Liver (tissue), 9 donors: ENCODE data around the gene MPND. TPM values are rescaled to one million over a fixed set of nuclear protein-coding genes. Genes with fewer than 3 reads are reported as not detected.
A peak's percentile ranks its signal among the peaks of the same experiment; 100 is the strongest.

Experiments used
- DNase-seq: peaks from one replicate; pipeline ENCODE4 v3.0.0-alpha.2; 2017; ENCODE audit warnings: low spot score
- H3K27ac ChIP-seq, 2 donors: one replicate each; pipeline ENCODE4 v1.7.0; 2013; ENCODE audit warnings: inconsistent platforms in 2 of 2, low read length in 2 of 2, control low read depth in 1 of 2, low read depth in 1 of 2, mild to moderate bottlenecking in 1 of 2
- H3K27me3 ChIP-seq, 4 donors: one replicate each; pipeline versions ENCODE4 v1.6.1 to v1.7.0; 2013; ENCODE audit warnings: low read length in 3 of 4, inconsistent platforms in 1 of 4, mild to moderate bottlenecking in 1 of 4, moderate library complexity in 1 of 4; ENCODE audit not compliant: control insufficient read depth in 4 of 4, insufficient read depth in 4 of 4
- H3K36me3 ChIP-seq, 4 donors: one replicate each; pipeline versions ENCODE4 v1.6.1 to v1.7.0; 2013; ENCODE audit warnings: low read length in 3 of 4, mild to moderate bottlenecking in 3 of 4, low read depth in 1 of 4, moderate library complexity in 1 of 4; ENCODE audit not compliant: control insufficient read depth in 4 of 4, insufficient read depth in 3 of 4
- H3K4me1 ChIP-seq, 4 donors: one replicate each; pipeline versions ENCODE4 v1.6.1 to v1.7.0; 2013; ENCODE audit warnings: low read length in 3 of 4, mild to moderate bottlenecking in 3 of 4, moderate library complexity in 1 of 4; ENCODE audit not compliant: control insufficient read depth in 4 of 4, insufficient read depth in 4 of 4
- H3K4me3 ChIP-seq, 3 donors: one replicate each; pipeline versions ENCODE4 v1.6.1 to v1.7.0; 2013; ENCODE audit warnings: low read length in 3 of 3, control low read depth in 1 of 3, low read depth in 1 of 3, mild to moderate bottlenecking in 1 of 3
- H3K9ac ChIP-seq, 2 donors: one replicate each; pipeline ENCODE4 v1.7.0; 2013; ENCODE audit warnings: low read length in 2 of 2, mild to moderate bottlenecking in 2 of 2, moderate library complexity in 2 of 2, control low read depth in 1 of 2, low read depth in 1 of 2
- H3K9me3 ChIP-seq, 4 donors: one replicate each; pipeline versions ENCODE4 v1.6.1 to v1.7.0; 2013; ENCODE audit warnings: low read length in 3 of 4; ENCODE audit not compliant: control insufficient read depth in 4 of 4
- ATF3 ChIP-seq: IDR thresholded peaks from 2 replicates; pipeline ENCODE4 v1.6.1; 2016; ENCODE audit warnings: antibody characterized with exemption
- EGR1 ChIP-seq, 2 donors: IDR thresholded peaks; 2 replicates each; pipeline ENCODE4 v1.6.1; 2016 to 2018; ENCODE audit warnings: antibody characterized with exemption in 2 of 2, low read depth in 2 of 2
- FOXA1 ChIP-seq: IDR thresholded peaks from 2 replicates; pipeline ENCODE4 v1.6.1; 2016; ENCODE audit warnings: antibody characterized with exemption
- FOXA2 ChIP-seq: IDR thresholded peaks from 2 replicates; pipeline ENCODE4 v1.6.1; 2016; ENCODE audit warnings: antibody characterized with exemption
- GABPA ChIP-seq, 2 donors: IDR thresholded peaks in 1 of 2; conservative IDR thresholded peaks in 1 of 2; 2 replicates each; pipeline ENCODE4 v1.6.1; 2016; ENCODE audit warnings: antibody characterized with exemption in 2 of 2, mild to moderate bottlenecking in 1 of 2, moderate library complexity in 1 of 2
- HNF4A ChIP-seq, 2 donors: conservative IDR thresholded peaks; 2 replicates each; pipeline ENCODE4 v1.6.1; 2016; ENCODE audit warnings: antibody characterized with exemption in 2 of 2, mild to moderate bottlenecking in 2 of 2
- HNF4G ChIP-seq: IDR thresholded peaks from 2 replicates; pipeline ENCODE4 v1.6.1; 2016; ENCODE audit warnings: antibody characterized with exemption
- JUND ChIP-seq, 2 donors: IDR thresholded peaks; 2 replicates each; pipeline ENCODE4 v1.6.1; 2016; ENCODE audit warnings: antibody characterized with exemption in 2 of 2
- NR2F2 ChIP-seq: IDR thresholded peaks from 2 replicates; pipeline ENCODE4 v1.6.1; 2016; ENCODE audit warnings: antibody characterized with exemption
- RAD21 ChIP-seq, 2 donors: IDR thresholded peaks; 2 replicates each; pipeline ENCODE4 v1.6.1; 2016; ENCODE audit warnings: antibody characterized with exemption in 2 of 2, mild to moderate bottlenecking in 2 of 2
- RXRA ChIP-seq, 2 donors: IDR thresholded peaks; 2 replicates each; pipeline ENCODE4 v1.6.1; 2017 to 2018; ENCODE audit warnings: antibody characterized with exemption in 2 of 2, mild to moderate bottlenecking in 1 of 2
- SP1 ChIP-seq: IDR thresholded peaks from 2 replicates; pipeline ENCODE4 v1.6.1; 2018; ENCODE audit warnings: antibody characterized with exemption, mild to moderate bottlenecking
- TAF1 ChIP-seq: conservative IDR thresholded peaks from 2 replicates; pipeline ENCODE4 v1.6.1; 2016; ENCODE audit warnings: antibody characterized with exemption, mild to moderate bottlenecking
- YY1 ChIP-seq: IDR thresholded peaks from 2 replicates; pipeline ENCODE4 v1.6.1; 2016; ENCODE audit warnings: antibody characterized with exemption, mild to moderate bottlenecking
- WGBS: extraction: QIAGEN DNeasy Blood & Tissue Kit; methylation state at CpG from one replicate; pipeline ENCODE4 v1.1.7; 2013; 5-methylcytosine and 5-hydroxymethylcytosine counted together
- polyA plus RNA-seq, 2 donors: library from polyadenylated mRNA; stranded (reverse) in 1 of 2; unstranded in 1 of 2; fragments of 200-250 nt in 1 of 2; fragments of >200 nt in 1 of 2; fragmentation: Nextera tagmentation in 1 of 2; extraction: Ambion mirVana in 1 of 2; gene quantifications; one replicate each; pipeline versions ENCODE4 v1.2.1 to v1.2.3, GENCODE V29; 2013 to 2015
- total RNA-seq, 2 donors: library from RNA; depleted of rRNA; stranded (reverse); fragments of >200 nt; gene quantifications; one replicate each; pipeline ENCODE4 v1.2.3, GENCODE V29; 2014
- TF ChIP-seq, protein P1 (sequence below): IDR thresholded peaks from 2 replicates; pipeline ENCODE4 v1.6.1; 2016; ENCODE audit warnings: antibody characterized with exemption, mild to moderate bottlenecking
- donor health status: healthy.
- donor health status: healthy.
- donor health status: healthy.
- donor health status: healthy.
- donor health status: healthy.

MPND gene
- total and polyA plus RNA-seq, 4 donors: 4.7 to 9.9 (median 9.2) TPM

GRCh38 chr19:4378886-4379285 is 35.5 kb downstream of the MPND start:
- peaks cover 25 to 64% (median 46%) of the 10 kb centered on the region in 4 donors for H3K4me1 ChIP-seq

DNA sequence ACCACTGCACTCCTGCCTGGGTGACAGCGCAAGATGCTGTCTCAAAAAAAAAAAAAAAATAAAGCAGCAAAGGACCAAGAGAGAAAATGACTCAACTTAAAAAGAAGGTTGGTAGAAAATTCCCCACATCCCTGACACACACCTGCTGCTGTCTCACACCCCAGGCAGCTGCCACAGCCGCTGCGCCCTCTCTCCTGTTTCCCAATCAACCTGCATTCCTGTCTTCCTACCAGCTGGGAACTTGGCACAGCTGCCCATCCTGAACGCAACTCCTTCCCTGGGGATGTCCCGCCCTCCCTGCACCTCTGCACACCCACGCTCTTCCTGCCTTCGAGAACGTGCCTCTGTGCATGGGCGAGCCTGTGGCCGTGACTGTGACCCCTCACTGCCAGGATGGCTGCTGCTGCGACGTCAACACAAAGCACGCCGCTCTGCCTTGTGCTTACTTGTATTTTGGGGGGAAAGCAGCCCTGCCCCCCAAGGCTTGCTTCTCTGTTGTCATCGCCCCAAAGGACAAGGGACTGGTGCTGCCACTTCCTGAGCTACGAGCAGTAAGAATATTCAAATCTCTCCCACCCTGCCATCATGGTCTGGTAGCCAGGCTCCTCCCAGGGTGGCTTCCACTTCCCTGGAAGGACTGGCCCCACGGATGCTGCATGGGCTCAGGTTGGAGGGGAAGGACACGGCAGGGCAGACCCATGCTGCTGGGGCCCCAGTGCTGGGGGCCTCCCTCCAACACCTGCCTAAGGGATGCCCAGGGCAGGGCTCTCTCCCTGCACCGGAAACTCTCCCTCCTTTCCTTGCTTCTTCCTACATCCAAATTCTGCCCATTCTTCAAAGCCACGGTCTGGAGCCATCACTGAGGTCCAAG is 36.3 kb downstream of the MPND start:
- H3K9ac ChIP-seq: no peak overlapping the region
- H3K36me3 ChIP-seq: peaks cover 0 to 5% (median 1%) of the 10 kb centered on the region in 4 donors
- H3K27ac ChIP-seq: peak overlapping the region; percentile 80 to 83
- H3K27me3 ChIP-seq: no peaks in the 10 kb centered on the region
- 47% methylated on average over 20 of the region's 20 CpGs for WGBS
- DNase-seq: no peak
- TF ChIP-seq HNF4A (conservative IDR thresholded peaks at IDR 0.05) (peak; percentile 45 to 71), RAD21 (IDR thresholded peaks at IDR 0.05) (peak; percentile 22 to 44), TAF1 (no peak), YY1 (peak; percentile 20), SP1 (peak; percentile 33), FOXA1 (no peak), JUND (IDR thresholded peaks at IDR 0.05) (peak in 1 of 2 donors; percentile 24), GABPA (IDR thresholded peaks at IDR 0.05 in 1 of 2, conservative IDR thresholded peaks at IDR 0.05 in 1 of 2) (peak in 1 of 2 donors; percentile 45), NR2F2 (no peak), FOXA2 (peak; percentile 15), EGR1 (IDR thresholded peaks at IDR 0.05; ENCODE audit: low read depth in 2 of 2) (peak; percentile 75 to 94), RXRA (IDR thresholded peaks at IDR 0.05) (peak; percentile 17 to 79), ATF3 (no peak)
- TF ChIP-seq, protein P1, sequence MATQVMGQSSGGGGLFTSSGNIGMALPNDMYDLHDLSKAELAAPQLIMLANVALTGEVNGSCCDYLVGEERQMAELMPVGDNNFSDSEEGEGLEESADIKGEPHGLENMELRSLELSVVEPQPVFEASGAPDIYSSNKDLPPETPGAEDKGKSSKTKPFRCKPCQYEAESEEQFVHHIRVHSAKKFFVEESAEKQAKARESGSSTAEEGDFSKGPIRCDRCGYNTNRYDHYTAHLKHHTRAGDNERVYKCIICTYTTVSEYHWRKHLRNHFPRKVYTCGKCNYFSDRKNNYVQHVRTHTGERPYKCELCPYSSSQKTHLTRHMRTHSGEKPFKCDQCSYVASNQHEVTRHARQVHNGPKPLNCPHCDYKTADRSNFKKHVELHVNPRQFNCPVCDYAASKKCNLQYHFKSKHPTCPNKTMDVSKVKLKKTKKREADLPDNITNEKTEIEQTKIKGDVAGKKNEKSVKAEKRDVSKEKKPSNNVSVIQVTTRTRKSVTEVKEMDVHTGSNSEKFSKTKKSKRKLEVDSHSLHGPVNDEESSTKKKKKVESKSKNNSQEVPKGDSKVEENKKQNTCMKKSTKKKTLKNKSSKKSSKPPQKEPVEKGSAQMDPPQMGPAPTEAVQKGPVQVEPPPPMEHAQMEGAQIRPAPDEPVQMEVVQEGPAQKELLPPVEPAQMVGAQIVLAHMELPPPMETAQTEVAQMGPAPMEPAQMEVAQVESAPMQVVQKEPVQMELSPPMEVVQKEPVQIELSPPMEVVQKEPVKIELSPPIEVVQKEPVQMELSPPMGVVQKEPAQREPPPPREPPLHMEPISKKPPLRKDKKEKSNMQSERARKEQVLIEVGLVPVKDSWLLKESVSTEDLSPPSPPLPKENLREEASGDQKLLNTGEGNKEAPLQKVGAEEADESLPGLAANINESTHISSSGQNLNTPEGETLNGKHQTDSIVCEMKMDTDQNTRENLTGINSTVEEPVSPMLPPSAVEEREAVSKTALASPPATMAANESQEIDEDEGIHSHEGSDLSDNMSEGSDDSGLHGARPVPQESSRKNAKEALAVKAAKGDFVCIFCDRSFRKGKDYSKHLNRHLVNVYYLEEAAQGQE: no peak
- H3K4me3 ChIP-seq: no peak overlapping the region
- peaks cover 19 to 61% (median 40%) of the 10 kb centered on the region in 4 donors for H3K4me1 ChIP-seq
- no peaks in the 10 kb centered on the region for H3K9me3 ChIP-seq

More at GRCh38 chr19:4378886-4379285, 35.5 kb downstream of the MPND start:
- Histone ChIP-seq H3K4me3 (no peak overlapping the region), H3K9me3 (no peaks in the 10 kb centered on the region), H3K36me3 (peaks cover 0 to 3% (median 1%) of the 10 kb centered on the region in 4 donors), H3K27me3 (no peaks in the 10 kb centered on the region), H3K27ac (peak overlapping the region; percentile 80 to 83), H3K9ac (no peak overlapping the region)
- no peak for TF ChIP-seq YY1
- TF ChIP-seq HNF4G: no peak
- no peak for TF ChIP-seq FOXA2
- TF ChIP-seq TAF1: no peak
- 80% methylated on average over 11 of the region's 11 CpGs for WGBS
- no peak for DNase-seq
